ENCODE data around the gene CDYL2.

DNA sequence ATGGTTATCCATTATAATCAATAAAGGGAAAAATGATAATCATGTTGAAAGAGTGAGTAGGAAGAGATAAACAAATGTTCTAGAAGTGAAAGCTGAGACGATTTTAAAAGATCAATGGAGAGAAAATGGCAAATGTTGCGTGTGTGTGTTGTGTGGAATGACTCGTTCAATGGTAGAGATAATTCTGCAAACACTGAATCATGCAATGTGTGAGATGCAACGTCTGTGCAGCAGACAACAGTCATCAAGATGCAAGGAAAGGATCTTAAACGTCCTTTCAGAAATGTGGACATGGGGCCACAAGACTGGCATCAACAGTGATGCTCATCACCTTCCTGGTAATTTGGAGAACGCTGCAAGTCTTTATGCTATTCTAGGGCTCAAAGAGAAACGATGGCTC is 124.4 kb downstream of the CDYL2 start:
- no peak for TF ChIP-seq POLR2AphosphoS5 (IDR thresholded peaks at IDR 0.05)
- no peak for TF ChIP-seq POLR2A (IDR thresholded peaks at IDR 0.05)
- TF ChIP-seq, protein P1, sequence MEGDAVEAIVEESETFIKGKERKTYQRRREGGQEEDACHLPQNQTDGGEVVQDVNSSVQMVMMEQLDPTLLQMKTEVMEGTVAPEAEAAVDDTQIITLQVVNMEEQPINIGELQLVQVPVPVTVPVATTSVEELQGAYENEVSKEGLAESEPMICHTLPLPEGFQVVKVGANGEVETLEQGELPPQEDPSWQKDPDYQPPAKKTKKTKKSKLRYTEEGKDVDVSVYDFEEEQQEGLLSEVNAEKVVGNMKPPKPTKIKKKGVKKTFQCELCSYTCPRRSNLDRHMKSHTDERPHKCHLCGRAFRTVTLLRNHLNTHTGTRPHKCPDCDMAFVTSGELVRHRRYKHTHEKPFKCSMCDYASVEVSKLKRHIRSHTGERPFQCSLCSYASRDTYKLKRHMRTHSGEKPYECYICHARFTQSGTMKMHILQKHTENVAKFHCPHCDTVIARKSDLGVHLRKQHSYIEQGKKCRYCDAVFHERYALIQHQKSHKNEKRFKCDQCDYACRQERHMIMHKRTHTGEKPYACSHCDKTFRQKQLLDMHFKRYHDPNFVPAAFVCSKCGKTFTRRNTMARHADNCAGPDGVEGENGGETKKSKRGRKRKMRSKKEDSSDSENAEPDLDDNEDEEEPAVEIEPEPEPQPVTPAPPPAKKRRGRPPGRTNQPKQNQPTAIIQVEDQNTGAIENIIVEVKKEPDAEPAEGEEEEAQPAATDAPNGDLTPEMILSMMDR (IDR thresholded peaks at IDR 0.05): no peak
